NCI-H2196 (cell line): ENCODE data around the gene PSMD1.
"Not testable (repeated sequence)": the region's sequence is repeated elsewhere in the genome, so short reads cannot be mapped to it uniquely, and the experiment has no call there.

ENCODE experiments used
- DNase-seq: peaks from one replicate; lab custom pipeline; 2025; ENCODE audit not compliant: unreplicated experiment; lab: John Stamatoyannopoulos, UW

PSMD1 gene

GRCh38 chr2:231056453-231057416 lies at the start of gene PSMD1:
Gene PSMD1, plus strand, starts transcription at chr2:231056867. Its CDS starts 159 bp downstream, at chr2:231057026.
- peak; percentile 91 for DNase-seq

GRCh38 chr2:231007286-231008098 lies 49.2 kb upstream of the PSMD1 start:
- no peak for DNase-seq

- no peak for DNase-seq
Observed at GRCh38 chr2:231008131-231008530, 48.5 kb upstream of the PSMD1 start.

- DNase-seq = no peak
Observed at GRCh38 chr2:231009236-231009919, 47.3 kb upstream of the PSMD1 start.

- no peak for DNase-seq
Observed at GRCh38 chr2:231010201-231010730, 46.4 kb upstream of the PSMD1 start.

- DNase-seq = no peak
Observed at GRCh38 chr2:231011526-231011925, 45.1 kb upstream of the PSMD1 start.

GRCh38 chr2:231012463-231012862 lies 44.2 kb upstream of the PSMD1 start:
- peak; percentile 5 for DNase-seq

- DNase-seq = no peak
Observed at GRCh38 chr2:231013820-231014219, 42.8 kb upstream of the PSMD1 start.

- DNase-seq = no peak
Observed at GRCh38 chr2:231015478-231015877, 41.2 kb upstream of the PSMD1 start.

GRCh38 chr2:231015926-231016325 lies 40.7 kb upstream of the PSMD1 start:
- DNase-seq = no peak

- no peak for DNase-seq
Observed at GRCh38 chr2:231016566-231017230, 40.0 kb upstream of the PSMD1 start.

- no peak for DNase-seq
Observed at GRCh38 chr2:231017231-231017598, 39.5 kb upstream of the PSMD1 start.

GRCh38 chr2:231018184-231018583 lies 38.5 kb upstream of the PSMD1 start:
- DNase-seq = no peak

GRCh38 chr2:231025059-231025458 lies 31.6 kb upstream of the PSMD1 start:
- not testable (repeated sequence) for DNase-seq

- DNase-seq = no peak
Observed at GRCh38 chr2:231028889-231029288, 27.8 kb upstream of the PSMD1 start.

GRCh38 chr2:231029563-231029962 lies 27.1 kb upstream of the PSMD1 start:
- DNase-seq = no peak

- DNase-seq = no peak
Observed at GRCh38 chr2:231030725-231031124, 25.9 kb upstream of the PSMD1 start.

GRCh38 chr2:231032575-231033140 lies 24.0 kb upstream of the PSMD1 start:
- DNase-seq = no peak

- DNase-seq = no peak
Observed at GRCh38 chr2:231033147-231034132, 23.2 kb upstream of the PSMD1 start.
